H9 (cell line): ENCODE results near the gene CCNY. TPM values are rescaled to one million over a fixed set of nuclear protein-coding genes. Genes with fewer than 3 reads are reported as not detected.

Source experiments
- DNase-seq: peaks from one replicate; pipeline ENCODE4 v3.0.0-alpha.2; 2017
- H2AFZ ChIP-seq: one replicate; pipeline ENCODE4 v1.6.1; 2013; ENCODE audit warnings: mild to moderate bottlenecking, low read length, control low read depth, moderate library complexity
- H2AK5ac ChIP-seq: 2 replicates; pipeline ENCODE4 v1.6.1; 2013; ENCODE audit warnings: low read length, control low read depth, mixed read lengths; ENCODE audit not compliant: insufficient read length
- H2BK120ac ChIP-seq: one replicate; pipeline ENCODE4 v1.6.1; 2013; ENCODE audit warnings: low read depth, mild to moderate bottlenecking, low read length, control low read depth, inconsistent platforms; ENCODE audit not compliant: poor library complexity, severe bottlenecking
- H2BK12ac ChIP-seq: 2 replicates; pipeline ENCODE4 v1.6.1; 2013; ENCODE audit warnings: low read length, control low read depth, mixed read lengths, low read depth; ENCODE audit not compliant: insufficient read length
- H2BK15ac ChIP-seq: 2 replicates; pipeline ENCODE4 v1.6.1; 2013; ENCODE audit warnings: low read depth, low read length, control low read depth
- H2BK20ac ChIP-seq: one replicate; pipeline ENCODE4 v1.6.1; 2013; ENCODE audit warnings: low read depth, mild to moderate bottlenecking, low read length, control low read depth, inconsistent platforms; ENCODE audit not compliant: poor library complexity, severe bottlenecking
- H2BK5ac ChIP-seq: 2 replicates; pipeline ENCODE4 v1.6.1; 2013; ENCODE audit warnings: low read length, control low read depth, mixed read lengths; ENCODE audit not compliant: insufficient read length
- H3K14ac ChIP-seq: 2 replicates; pipeline ENCODE4 v1.6.1; 2013; ENCODE audit warnings: low read length, control low read depth; ENCODE audit not compliant: insufficient read depth
- H3K18ac ChIP-seq: 2 replicates; pipeline ENCODE4 v1.6.1; 2013; ENCODE audit warnings: low read depth, mild to moderate bottlenecking, mixed read lengths, low read length, control low read depth; ENCODE audit not compliant: insufficient read length
- H3K23ac ChIP-seq: 2 replicates; pipeline ENCODE4 v1.6.1; 2013; ENCODE audit warnings: low read length, control low read depth, mixed read lengths, low read depth; ENCODE audit not compliant: insufficient read length
- H3K23me2 ChIP-seq: 2 replicates; pipeline ENCODE4 v1.6.1; 2013; ENCODE audit warnings: low read depth, mild to moderate bottlenecking, mixed read lengths, low read length, control low read depth; ENCODE audit not compliant: insufficient read length, poor library complexity, severe bottlenecking
- H3K27ac ChIP-seq: 2 replicates; pipeline ENCODE4 v1.5.1; 2013; ENCODE audit warnings: low read length, control low read depth, mixed read lengths, low read depth; ENCODE audit not compliant: insufficient read length
- H3K27me3 ChIP-seq: 2 replicates; pipeline ENCODE4 v1.6.1; 2013; ENCODE audit warnings: low read length, control low read depth, inconsistent platforms; ENCODE audit not compliant: insufficient read depth
- H3K4ac ChIP-seq: 2 replicates; pipeline ENCODE4 v1.6.1; 2013; ENCODE audit warnings: low read depth, mild to moderate bottlenecking, control low read depth, inconsistent platforms, low read length, moderate library complexity
- H3K4me1 ChIP-seq: 2 replicates; pipeline ENCODE4 v1.6.1; 2013; ENCODE audit warnings: low read length, control low read depth, inconsistent platforms; ENCODE audit not compliant: insufficient read depth
- H3K4me2 ChIP-seq: 2 replicates; pipeline ENCODE4 v1.6.1; 2013; ENCODE audit warnings: low read length, control low read depth, mixed read lengths; ENCODE audit not compliant: insufficient read length, insufficient read depth
- H3K56ac ChIP-seq: 2 replicates; pipeline ENCODE4 v1.6.1; 2013; ENCODE audit warnings: low read depth, mild to moderate bottlenecking, mixed read lengths, low read length, control low read depth; ENCODE audit not compliant: insufficient read length
- H3K79me1 ChIP-seq: 2 replicates; pipeline ENCODE4 v1.6.1; 2013; ENCODE audit warnings: low read depth, mild to moderate bottlenecking, moderate library complexity, low read length, control low read depth, inconsistent platforms; ENCODE audit not compliant: insufficient read depth, poor library complexity, severe bottlenecking
- H3K79me2 ChIP-seq: 2 replicates; pipeline ENCODE4 v1.6.1; 2013; ENCODE audit warnings: low read length, control low read depth, inconsistent platforms; ENCODE audit not compliant: insufficient read depth
- H3K9ac ChIP-seq: 2 replicates; pipeline ENCODE4 v1.6.1; 2013; ENCODE audit warnings: low read length, control low read depth, mixed read lengths; ENCODE audit not compliant: insufficient read length; ENCODE audit errors: extremely low read depth
- H3K9me3 ChIP-seq: one replicate; pipeline ENCODE4 v1.6.1; 2013; ENCODE audit warnings: low read depth, low read length, inconsistent platforms; ENCODE audit not compliant: control insufficient read depth
- H3T11ph ChIP-seq: one replicate; pipeline ENCODE4 v1.6.1; 2013; ENCODE audit warnings: mild to moderate bottlenecking, low read length, control low read depth, inconsistent platforms
- H4K20me1 ChIP-seq: one replicate; pipeline ENCODE4 v1.6.1; 2013; ENCODE audit not compliant: control insufficient read depth, insufficient read length, insufficient read depth
- H4K5ac ChIP-seq: 2 replicates; pipeline ENCODE4 v1.6.1; 2013; ENCODE audit warnings: low read depth, mild to moderate bottlenecking, mixed read lengths, low read length, control low read depth; ENCODE audit not compliant: insufficient read length
- H4K8ac ChIP-seq: replicated peaks from 2 replicates; pipeline ENCODE4 v1.6.1; 2013; ENCODE audit warnings: low read length, control low read depth, mixed read lengths, low read depth; ENCODE audit not compliant: insufficient read length
- H4K91ac ChIP-seq: 2 replicates; pipeline ENCODE4 v1.6.1; 2013; ENCODE audit warnings: low read depth, mild to moderate bottlenecking, moderate library complexity, mixed read lengths, low read length, control low read depth; ENCODE audit not compliant: insufficient read length
- H3K27ac Mint-ChIP-seq, 3 experiments: 2 replicates in 2 of 3; 3 replicates in 1 of 3; pipeline ENCODE4 v1.8.0; 2020 to 2021; ENCODE audit warnings: mixed read lengths in 3 of 3, mild to moderate bottlenecking in 1 of 3, moderate library complexity in 1 of 3
- H3K27me3 Mint-ChIP-seq: 2 replicates; pipeline ENCODE4 v1.8.0; 2021; ENCODE audit warnings: low read depth, mild to moderate bottlenecking, moderate library complexity, mixed read lengths
- H3K36me3 Mint-ChIP-seq, 3 experiments: 2 replicates in 2 of 3; 3 replicates in 1 of 3; pipeline ENCODE4 v1.8.0; 2020 to 2021; ENCODE audit warnings: low read depth in 3 of 3, mixed read lengths in 3 of 3; ENCODE audit not compliant: insufficient read depth in 1 of 3
- H3K4me1 Mint-ChIP-seq, 2 experiments: 2 replicates each; pipeline ENCODE4 v1.8.0; 2020; ENCODE audit warnings: mixed read lengths in 2 of 2
- H3K4me3 Mint-ChIP-seq, 2 experiments: 2 replicates in 1 of 2; 3 replicates in 1 of 2; pipeline ENCODE4 v1.8.0; 2020 to 2021; ENCODE audit warnings: mild to moderate bottlenecking in 2 of 2, mixed read lengths in 2 of 2, moderate library complexity in 1 of 2
- H3K9me3 Mint-ChIP-seq, 2 experiments: 2 replicates in 1 of 2; 3 replicates in 1 of 2; pipeline ENCODE4 v1.8.0; 2020; ENCODE audit warnings: mild to moderate bottlenecking in 2 of 2, mixed read lengths in 2 of 2, moderate library complexity in 1 of 2
- WGBS: extraction: QIAGEN DNeasy Blood & Tissue Kit; methylation state at CpG from one replicate; pipeline ENCODE4 v1.1.7; 2013; ENCODE audit warnings: missing lambda C conversion rate, low lambda C conversion rate, mixed read lengths; ENCODE audit not compliant: insufficient read length; ENCODE audit errors: extremely low coverage; 5-methylcytosine and 5-hydroxymethylcytosine counted together
- total RNA-seq: library from RNA; stranded (reverse); gene quantifications from 2 replicates; pipeline ENCODE4 v1.2.1, GENCODE V29; 2021
- TF ChIP-seq, protein P1 (sequence below): fragments of 200-600 bp; sonication (generic); conservative IDR thresholded peaks from 3 replicates; pipeline ENCODE4 v1.8.0; 2021; ENCODE audit warnings: antibody characterized with exemption, mild to moderate bottlenecking

The CCNY gene
- total RNA-seq, 1 experiment from 2014 or later: 62.1 TPM

DNA sequence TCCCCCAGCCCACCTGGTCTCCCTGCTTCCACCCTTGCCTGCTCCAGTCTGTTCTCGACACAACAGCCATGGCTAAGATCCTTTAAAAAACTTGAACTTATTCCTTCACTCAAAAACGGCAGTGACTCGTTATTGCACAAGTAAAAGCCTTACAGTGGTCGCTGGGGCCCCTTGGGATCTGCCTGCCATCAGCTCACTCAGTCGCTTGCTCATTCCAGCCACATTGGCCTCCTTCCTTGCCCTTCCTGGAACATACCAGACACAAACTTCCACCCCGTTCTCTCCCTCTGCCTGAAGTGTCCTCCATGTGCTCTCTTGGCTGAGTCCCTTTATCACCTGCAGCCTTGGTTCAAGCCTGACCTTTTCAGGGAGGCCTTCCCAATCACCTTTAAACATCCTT is 4.7 kb downstream of the CCNY start:
- no peaks in the 10 kb centered on the region for H3K27me3 ChIP-seq
- Mint-ChIP-seq H3K27ac (peak overlapping the region; percentile 7 to 65 (median 8); a peak in 5 of 7 replicates), H3K36me3 (no peaks in the 10 kb centered on the region), H3K9me3 (no peaks in the 10 kb centered on the region), H3K4me3 (no peak overlapping the region), H3K4me1 (peaks cover 22 to 28% of the 10 kb centered on the region in 2 experiments), H3K27me3 (no peaks in the 10 kb centered on the region)
- H2AFZ ChIP-seq: no peak overlapping the region
- no peak for DNase-seq
- no peak overlapping the region for H2BK15ac ChIP-seq
- no peak overlapping the region for H4K8ac ChIP-seq
- H3T11ph ChIP-seq: no peak overlapping the region
- H3K4me2 ChIP-seq: no peak overlapping the region
- no peak overlapping the region for H3K23ac ChIP-seq
- H3K79me2 ChIP-seq: peaks cover 19% of the 10 kb centered on the region
- TF ChIP-seq, protein P1, sequence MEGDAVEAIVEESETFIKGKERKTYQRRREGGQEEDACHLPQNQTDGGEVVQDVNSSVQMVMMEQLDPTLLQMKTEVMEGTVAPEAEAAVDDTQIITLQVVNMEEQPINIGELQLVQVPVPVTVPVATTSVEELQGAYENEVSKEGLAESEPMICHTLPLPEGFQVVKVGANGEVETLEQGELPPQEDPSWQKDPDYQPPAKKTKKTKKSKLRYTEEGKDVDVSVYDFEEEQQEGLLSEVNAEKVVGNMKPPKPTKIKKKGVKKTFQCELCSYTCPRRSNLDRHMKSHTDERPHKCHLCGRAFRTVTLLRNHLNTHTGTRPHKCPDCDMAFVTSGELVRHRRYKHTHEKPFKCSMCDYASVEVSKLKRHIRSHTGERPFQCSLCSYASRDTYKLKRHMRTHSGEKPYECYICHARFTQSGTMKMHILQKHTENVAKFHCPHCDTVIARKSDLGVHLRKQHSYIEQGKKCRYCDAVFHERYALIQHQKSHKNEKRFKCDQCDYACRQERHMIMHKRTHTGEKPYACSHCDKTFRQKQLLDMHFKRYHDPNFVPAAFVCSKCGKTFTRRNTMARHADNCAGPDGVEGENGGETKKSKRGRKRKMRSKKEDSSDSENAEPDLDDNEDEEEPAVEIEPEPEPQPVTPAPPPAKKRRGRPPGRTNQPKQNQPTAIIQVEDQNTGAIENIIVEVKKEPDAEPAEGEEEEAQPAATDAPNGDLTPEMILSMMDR: no peak
- no peak overlapping the region for H3K18ac ChIP-seq
- no peaks in the 10 kb centered on the region for H3K23me2 ChIP-seq
- no peaks in the 10 kb centered on the region for H4K20me1 ChIP-seq
- no peak overlapping the region for H2BK5ac ChIP-seq
- no peak overlapping the region for H3K9ac ChIP-seq
- no peaks in the 10 kb centered on the region for H3K4me1 ChIP-seq
- H2AK5ac ChIP-seq: no peak overlapping the region
- no peak overlapping the region for H3K56ac ChIP-seq
- H4K5ac ChIP-seq: no peak overlapping the region
- H2BK20ac ChIP-seq: no peak overlapping the region
- no peak overlapping the region for H4K91ac ChIP-seq
- H3K79me1 ChIP-seq: no peaks in the 10 kb centered on the region
- H3K14ac ChIP-seq: no peak overlapping the region; the same call in 1 of the 2 replicates
- no peak overlapping the region for H2BK12ac ChIP-seq
- WGBS: no CpG with 5 or more reads among the region's 6 CpGs
- H3K27ac ChIP-seq: no peak overlapping the region
- no peak overlapping the region for H3K4ac ChIP-seq
- no peak overlapping the region for H2BK120ac ChIP-seq
- no peaks in the 10 kb centered on the region for H3K9me3 ChIP-seq
